ENCODE measurements around the gene OGG1. TPM values are rescaled to one million over a fixed set of nuclear protein-coding genes. Genes with fewer than 3 reads are reported as not detected.

OGG1 gene
- total and polyA plus RNA-seq, 9 of the 15 experiments (the other 6 are each of a cell fraction or from before 2014, with no cell fraction given), result 6.6 to 33.0 (median 24.4) TPM

DNA sequence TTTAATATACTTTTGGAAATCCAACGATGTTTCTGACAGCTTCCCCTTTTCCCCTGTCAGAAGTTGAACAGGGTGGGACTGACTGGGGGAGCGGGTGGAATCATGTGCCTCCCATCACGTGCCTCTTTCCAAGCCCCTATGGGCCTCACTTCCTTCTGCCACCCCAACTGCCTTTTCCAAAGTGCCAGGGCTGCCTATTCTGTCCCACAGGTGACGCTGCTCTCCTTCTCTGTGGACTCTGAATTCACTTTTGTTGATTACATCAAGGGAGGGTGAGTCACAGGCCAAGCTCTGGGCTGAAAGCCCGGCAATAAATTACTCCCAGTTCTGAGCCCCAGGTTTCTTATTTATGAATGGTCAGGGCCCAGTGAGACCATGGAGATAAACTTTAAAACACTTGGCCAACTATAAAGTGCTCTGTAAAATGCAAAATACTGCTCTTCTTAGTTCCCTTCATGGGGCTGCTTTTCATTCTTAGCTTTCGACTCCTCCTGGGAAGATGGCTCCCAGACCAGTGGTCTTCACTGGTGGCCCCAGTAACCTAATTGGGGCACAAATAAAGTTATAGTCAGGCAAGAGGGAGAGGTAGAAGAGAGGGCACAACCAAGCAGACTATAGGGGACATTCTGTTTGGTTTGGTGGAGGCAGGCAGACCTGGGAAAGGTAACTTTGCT lies 33.9 kb upstream of the OGG1 start (continued):
- TF ChIP-seq, protein P1, sequence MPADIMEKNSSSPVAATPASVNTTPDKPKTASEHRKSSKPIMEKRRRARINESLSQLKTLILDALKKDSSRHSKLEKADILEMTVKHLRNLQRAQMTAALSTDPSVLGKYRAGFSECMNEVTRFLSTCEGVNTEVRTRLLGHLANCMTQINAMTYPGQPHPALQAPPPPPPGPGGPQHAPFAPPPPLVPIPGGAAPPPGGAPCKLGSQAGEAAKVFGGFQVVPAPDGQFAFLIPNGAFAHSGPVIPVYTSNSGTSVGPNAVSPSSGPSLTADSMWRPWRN (IDR thresholded peaks at IDR 0.05; ENCODE audit: low read depth), result no peak
- TF ChIP-seq ELF4 (CRISPR knock-in tag; IDR thresholded peaks at IDR 0.05) (no peak; the same call in 1 of the 2 replicates), ZNF668 (CRISPR knock-in tag; IDR thresholded peaks at IDR 0.05) (0 out of 2 replicates have a peak, but pooled peaks have one; percentile 55), BACH1 (tag; IDR thresholded peaks at IDR 0.05) (peak; percentile 64; the same call in 1 of the 2 replicates), KHSRP (IDR thresholded peaks at IDR 0.05) (no peak), NCOA6 (IDR thresholded peaks at IDR 0.05) (peak; percentile 36), IRF2 (CRISPR knock-in tag; IDR thresholded peaks at IDR 0.05) (no peak), ZNF583 (CRISPR knock-in tag; IDR thresholded peaks at IDR 0.05) (0 out of 2 replicates have a peak, but pooled peaks have one; percentile 20), SMARCA5 (IDR thresholded peaks at IDR 0.05) (no peak), MEF2D (tag; conservative IDR thresholded peaks at IDR 0.05; ENCODE audit: low read depth) (no peak), ZBTB1 (CRISPR knock-in tag; IDR thresholded peaks at IDR 0.05; ENCODE audit: borderline replicate concordance, low read depth) (0 out of 2 replicates have a peak, but pooled peaks have one; percentile 23), TAF15 (IDR thresholded peaks at IDR 0.05; ENCODE audit: low read depth, low read length) (no peak), RFX5 (IDR thresholded peaks at IDR 0.05; ENCODE audit: low read depth, low read length) (no peak), ZNF644 (tag; IDR thresholded peaks at IDR 0.05; ENCODE audit: low read depth) (0 out of 2 replicates have a peak, but pooled peaks have one; percentile 47), ZNF24 (IDR thresholded peaks at IDR 0.05) (peak; percentile 71; the same call in 1 of the 2 replicates), IFI16 (CRISPR knock-in tag; IDR thresholded peaks at IDR 0.05) (no peak), HDAC1 (IDR thresholded peaks at IDR 0.05) (peak in 1 of 2 experiments; percentile 68; a peak in 2 of 4 replicates), ZNF586 (CRISPR knock-in tag; conservative IDR thresholded peaks at IDR 0.05) (no peak), POLR3G (IDR thresholded peaks at IDR 0.05; ENCODE audit: extremely low read depth, insufficient read length, insufficient replicate concordance) (no peak), NR2C2 (CRISPR knock-in tag; IDR thresholded peaks at IDR 0.05) (peak; percentile 51; the same call in 1 of the 2 replicates), NR2C2 (tag; IDR thresholded peaks at IDR 0.05) (peak; percentile 49), CTBP1 (IDR thresholded peaks at IDR 0.05; ENCODE audit: borderline replicate concordance) (peak; percentile 89), MBD2 (IDR thresholded peaks at IDR 0.05; ENCODE audit: borderline replicate concordance, low read depth) (no peak), PTRF (tag; IDR thresholded peaks at IDR 0.05) (no peak), ATF7 (IDR thresholded peaks at IDR 0.05) (peak; percentile 93), EP400 (IDR thresholded peaks at IDR 0.05) (peak; percentile 79), ZNF408 (CRISPR knock-in tag; IDR thresholded peaks at IDR 0.05; ENCODE audit: low read depth) (no peak)
- TF ChIP-seq, protein P2, sequence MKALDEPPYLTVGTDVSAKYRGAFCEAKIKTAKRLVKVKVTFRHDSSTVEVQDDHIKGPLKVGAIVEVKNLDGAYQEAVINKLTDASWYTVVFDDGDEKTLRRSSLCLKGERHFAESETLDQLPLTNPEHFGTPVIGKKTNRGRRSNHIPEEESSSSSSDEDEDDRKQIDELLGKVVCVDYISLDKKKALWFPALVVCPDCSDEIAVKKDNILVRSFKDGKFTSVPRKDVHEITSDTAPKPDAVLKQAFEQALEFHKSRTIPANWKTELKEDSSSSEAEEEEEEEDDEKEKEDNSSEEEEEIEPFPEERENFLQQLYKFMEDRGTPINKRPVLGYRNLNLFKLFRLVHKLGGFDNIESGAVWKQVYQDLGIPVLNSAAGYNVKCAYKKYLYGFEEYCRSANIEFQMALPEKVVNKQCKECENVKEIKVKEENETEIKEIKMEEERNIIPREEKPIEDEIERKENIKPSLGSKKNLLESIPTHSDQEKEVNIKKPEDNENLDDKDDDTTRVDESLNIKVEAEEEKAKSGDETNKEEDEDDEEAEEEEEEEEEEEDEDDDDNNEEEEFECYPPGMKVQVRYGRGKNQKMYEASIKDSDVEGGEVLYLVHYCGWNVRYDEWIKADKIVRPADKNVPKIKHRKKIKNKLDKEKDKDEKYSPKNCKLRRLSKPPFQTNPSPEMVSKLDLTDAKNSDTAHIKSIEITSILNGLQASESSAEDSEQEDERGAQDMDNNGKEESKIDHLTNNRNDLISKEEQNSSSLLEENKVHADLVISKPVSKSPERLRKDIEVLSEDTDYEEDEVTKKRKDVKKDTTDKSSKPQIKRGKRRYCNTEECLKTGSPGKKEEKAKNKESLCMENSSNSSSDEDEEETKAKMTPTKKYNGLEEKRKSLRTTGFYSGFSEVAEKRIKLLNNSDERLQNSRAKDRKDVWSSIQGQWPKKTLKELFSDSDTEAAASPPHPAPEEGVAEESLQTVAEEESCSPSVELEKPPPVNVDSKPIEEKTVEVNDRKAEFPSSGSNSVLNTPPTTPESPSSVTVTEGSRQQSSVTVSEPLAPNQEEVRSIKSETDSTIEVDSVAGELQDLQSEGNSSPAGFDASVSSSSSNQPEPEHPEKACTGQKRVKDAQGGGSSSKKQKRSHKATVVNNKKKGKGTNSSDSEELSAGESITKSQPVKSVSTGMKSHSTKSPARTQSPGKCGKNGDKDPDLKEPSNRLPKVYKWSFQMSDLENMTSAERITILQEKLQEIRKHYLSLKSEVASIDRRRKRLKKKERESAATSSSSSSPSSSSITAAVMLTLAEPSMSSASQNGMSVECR (CRISPR knock-in tag; IDR thresholded peaks at IDR 0.05), result no peak
